ENCODE data around the gene KLK10.

- TF ChIP-seq, protein P1, sequence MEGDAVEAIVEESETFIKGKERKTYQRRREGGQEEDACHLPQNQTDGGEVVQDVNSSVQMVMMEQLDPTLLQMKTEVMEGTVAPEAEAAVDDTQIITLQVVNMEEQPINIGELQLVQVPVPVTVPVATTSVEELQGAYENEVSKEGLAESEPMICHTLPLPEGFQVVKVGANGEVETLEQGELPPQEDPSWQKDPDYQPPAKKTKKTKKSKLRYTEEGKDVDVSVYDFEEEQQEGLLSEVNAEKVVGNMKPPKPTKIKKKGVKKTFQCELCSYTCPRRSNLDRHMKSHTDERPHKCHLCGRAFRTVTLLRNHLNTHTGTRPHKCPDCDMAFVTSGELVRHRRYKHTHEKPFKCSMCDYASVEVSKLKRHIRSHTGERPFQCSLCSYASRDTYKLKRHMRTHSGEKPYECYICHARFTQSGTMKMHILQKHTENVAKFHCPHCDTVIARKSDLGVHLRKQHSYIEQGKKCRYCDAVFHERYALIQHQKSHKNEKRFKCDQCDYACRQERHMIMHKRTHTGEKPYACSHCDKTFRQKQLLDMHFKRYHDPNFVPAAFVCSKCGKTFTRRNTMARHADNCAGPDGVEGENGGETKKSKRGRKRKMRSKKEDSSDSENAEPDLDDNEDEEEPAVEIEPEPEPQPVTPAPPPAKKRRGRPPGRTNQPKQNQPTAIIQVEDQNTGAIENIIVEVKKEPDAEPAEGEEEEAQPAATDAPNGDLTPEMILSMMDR (optimal IDR thresholded peaks at IDR 0.05 in 1 of 3, IDR thresholded peaks at IDR 0.05 in 1 of 3, conservative IDR thresholded peaks at IDR 0.05 in 1 of 3; ENCODE audit: extremely low read depth in 1 of 3, insufficient read depth in 2 of 3, low read length in 3 of 3), result no peak
- TF ChIP-seq EZH2 (IDR thresholded peaks at IDR 0.05; ENCODE audit: low read length), result no peak
Measured at GRCh38 chr19:51031220-51031879, 11.8 kb upstream of the KLK10 start.
